ENCODE results near the gene PLB1.

Gene PLB1

GRCh38 chr2:28583899-28584553 lies 88.2 kb downstream of the PLB1 start:
- FAIRE-seq (no peak), DNase-seq (ENCODE audit: insufficient read length, low spot score) (no peak)

DNA sequence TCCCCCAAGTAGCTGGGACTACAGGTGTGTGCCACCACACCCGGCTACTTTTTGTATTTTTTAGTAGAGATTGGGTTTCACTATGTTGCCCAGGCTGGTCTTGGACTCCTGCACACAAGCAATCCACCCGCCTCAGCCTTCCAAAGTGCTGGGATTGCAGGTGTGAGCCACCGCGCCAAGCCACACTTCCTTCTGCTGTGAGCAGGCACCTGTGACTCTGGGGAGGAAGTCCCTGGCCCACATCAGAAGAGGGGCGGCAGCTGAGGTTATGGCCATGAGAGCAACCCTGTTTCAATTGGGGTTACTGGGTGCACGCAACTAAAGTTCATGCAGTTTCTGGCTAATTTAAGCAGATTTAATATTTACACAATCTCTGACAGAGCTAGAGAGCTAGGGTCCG lies 91.0 kb downstream of the PLB1 start:
- no peak for DNase-seq (ENCODE audit: insufficient read length, low spot score)
- no peak for FAIRE-seq

DNA sequence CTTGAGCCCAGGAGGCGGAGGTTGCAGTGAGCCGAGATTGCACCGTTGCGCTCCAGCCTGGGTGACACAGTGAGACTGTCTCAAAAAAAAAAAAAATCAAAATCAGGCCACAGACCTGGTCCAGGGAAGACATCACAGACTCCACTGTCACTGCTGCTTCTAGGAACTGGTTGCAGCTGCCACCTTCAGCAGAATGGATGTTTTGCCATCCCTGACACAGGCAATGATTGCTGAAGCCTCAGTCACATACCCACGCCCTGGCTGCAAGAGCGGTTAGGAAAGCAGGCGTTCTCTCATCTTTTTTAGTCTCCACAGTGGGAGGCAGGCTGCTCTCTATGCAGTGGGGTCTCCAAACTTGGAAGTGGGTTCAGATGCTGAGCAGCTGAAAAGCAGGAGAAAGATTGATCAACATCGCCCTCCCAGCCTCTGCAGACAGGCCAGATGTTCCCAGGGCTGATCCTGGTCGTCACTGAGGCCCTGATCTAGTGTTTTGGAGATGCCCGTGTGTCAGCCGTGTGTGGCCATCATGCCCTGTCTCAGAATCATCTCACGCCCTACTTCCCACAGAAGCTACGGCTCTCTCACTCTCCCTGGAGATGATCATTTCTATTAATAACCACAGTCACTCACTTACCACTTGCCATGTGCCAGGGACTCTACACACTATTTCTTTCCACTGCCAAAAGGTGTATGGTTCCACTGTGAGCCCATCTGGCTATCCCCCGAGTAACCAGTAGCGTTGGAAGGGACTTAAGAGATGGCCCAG lies 91.8 kb downstream of the PLB1 start:
- no peak for DNase-seq (ENCODE audit: insufficient read length, low spot score)
- no peak for FAIRE-seq

- FAIRE-seq (no peak), DNase-seq (ENCODE audit: insufficient read length, low spot score) (no peak)
Measured at GRCh38 chr2:28588292-28588670, 92.4 kb downstream of the PLB1 start.

DNA sequence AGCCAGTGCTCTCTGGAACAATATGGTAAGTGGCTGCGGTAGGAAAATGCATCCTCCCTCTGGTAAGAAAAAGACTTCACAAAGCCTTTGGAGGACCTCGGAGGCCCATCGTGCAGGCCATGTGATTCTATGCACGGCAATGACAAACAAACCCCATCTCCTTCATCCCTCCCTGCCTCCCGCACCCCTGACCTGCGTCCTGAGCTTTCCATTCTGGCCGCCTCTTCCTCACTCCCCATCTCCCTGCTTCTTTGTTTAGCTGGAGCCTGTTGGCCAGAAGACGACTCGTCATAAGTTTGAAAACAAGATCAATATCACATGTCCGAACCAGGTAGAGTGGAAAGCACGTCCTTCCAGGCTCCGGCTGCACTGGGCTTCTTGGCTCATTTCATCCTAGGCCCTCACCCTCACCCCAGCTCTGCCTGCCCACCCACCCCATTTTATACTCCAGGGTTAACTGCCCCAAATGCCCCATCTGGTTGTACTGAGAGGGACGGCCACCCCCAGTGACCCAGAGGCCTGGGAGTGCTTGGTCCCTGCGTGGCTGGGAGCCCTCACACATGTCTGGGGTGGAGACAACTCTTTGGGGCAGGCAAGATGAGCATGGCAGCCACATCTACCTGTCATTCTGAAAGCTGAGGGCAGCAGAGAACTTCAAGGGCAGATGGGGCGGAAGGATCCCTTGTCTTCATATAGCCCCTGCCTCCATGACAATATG lies 94.0 kb downstream of the PLB1 start:
- DNase-seq (ENCODE audit: insufficient read length, low spot score) = no peak
- no peak for FAIRE-seq

DNA sequence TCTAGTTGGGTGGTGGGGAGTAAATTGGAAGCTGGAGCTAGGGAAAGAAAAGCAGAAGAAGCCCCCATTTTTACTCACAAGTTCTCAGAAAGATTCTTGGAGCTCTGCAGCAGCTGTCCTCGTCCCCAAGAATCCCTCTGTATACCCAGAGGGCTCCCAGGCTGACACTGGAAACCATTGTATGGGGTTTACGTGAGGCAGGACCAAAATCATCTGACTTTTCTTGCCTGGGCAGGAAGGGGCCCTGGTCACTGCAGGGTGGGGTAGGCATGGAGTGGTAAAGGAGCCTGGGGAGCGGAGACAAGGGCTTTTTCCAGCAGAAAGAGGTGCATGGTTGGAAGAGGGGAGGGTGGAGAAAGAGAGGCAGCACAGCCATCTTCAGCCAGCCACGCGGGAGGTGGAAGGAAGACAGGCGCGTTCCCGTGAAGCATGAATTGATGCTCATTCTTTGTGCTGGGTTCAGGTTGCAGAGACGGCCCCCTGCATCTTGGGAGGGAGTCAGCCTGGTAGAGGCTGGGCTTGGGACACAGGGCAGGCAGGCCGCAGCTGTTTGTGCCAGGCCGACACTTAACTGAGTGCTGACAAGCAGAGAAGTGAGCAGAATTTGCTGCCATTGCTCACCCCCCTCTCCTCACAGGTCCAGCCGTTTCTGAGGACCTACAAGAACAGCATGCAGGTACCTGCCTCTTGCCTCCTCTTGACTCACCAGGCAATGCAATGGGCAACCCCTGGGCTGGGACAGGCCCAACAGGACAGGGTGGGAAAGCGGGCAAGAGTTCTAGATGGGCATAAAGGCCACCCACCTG lies 94.8 kb downstream of the PLB1 start:
- FAIRE-seq = no peak
- DNase-seq (ENCODE audit: insufficient read length, low spot score) = no peak

DNA sequence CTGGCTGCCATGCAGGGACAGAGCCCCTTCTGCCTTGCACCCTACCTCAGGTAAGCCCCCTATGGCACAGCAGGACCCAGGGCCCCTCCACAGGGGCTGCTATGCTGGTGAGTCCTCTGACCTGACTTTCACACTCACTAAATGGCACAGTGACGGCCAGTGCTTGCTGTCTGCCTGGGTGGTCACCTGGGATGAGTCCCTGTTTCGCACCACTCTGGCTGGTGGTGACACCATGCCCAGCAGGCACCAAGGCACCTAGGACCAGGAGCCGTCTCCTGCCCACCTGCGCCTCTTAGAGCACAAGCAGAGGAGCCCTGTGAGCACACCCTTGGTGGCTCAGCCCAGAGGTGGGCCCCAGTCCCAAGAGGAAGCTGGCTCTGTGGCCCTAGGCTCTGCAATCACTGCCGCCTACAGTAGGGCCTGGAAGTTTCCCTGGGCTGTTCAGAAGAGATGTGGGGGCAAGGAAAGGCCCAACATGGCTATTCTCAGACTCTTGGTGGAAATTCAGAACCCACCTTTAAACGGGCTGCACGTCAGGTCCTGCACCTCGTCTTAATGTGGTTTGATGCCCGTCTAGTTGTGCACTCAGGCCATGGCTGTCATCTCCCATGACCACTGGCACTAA lies 96.0 kb downstream of the PLB1 start:
- no peak for DNase-seq (ENCODE audit: insufficient read length, low spot score)
- FAIRE-seq = no peak

DNA sequence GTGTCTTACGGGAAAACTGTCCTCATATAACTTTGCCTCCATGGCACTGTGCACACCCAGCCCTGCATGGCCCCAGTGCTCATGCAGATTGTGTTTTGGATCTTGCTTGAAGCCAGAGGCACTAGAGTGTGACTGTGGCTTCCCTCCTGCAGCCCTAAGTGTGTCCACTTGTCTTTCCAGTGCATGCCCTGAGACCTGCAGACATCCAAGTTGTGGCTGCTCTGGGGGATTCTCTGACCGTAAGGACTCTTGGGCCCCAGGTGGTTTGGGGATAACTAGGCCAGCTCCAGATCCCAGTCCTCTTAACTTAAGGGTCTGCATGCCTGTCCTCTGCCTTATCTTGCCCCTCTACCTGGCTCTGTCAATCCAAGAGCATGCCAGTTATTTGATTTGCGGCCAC lies 96.6 kb downstream of the PLB1 start:
- no peak for FAIRE-seq
- DNase-seq (ENCODE audit: insufficient read length, low spot score) = no peak

- DNase-seq (ENCODE audit: insufficient read length, low spot score) (no peak), FAIRE-seq (no peak)
Measured at GRCh38 chr2:28593160-28593755, 97.4 kb downstream of the PLB1 start.

- DNase-seq (ENCODE audit: insufficient read length, low spot score) (no peak), FAIRE-seq (no peak)
Measured at GRCh38 chr2:28594000-28594331, 98.1 kb downstream of the PLB1 start.

GRCh38 chr2:28594332-28595108 lies 98.7 kb downstream of the PLB1 start:
- FAIRE-seq = peak; percentile 93
- peak; percentile 78 for DNase-seq (ENCODE audit: insufficient read length, low spot score)

- FAIRE-seq = no peak
- no peak for DNase-seq (ENCODE audit: insufficient read length, low spot score)
Measured at GRCh38 chr2:28595323-28595722, 99.5 kb downstream of the PLB1 start.

GRCh38 chr2:28598484-28598883 lies 102.6 kb downstream of the PLB1 start:
- FAIRE-seq (no peak), DNase-seq (ENCODE audit: insufficient read length, low spot score) (no peak)

GRCh38 chr2:28600181-28600580 lies 104.3 kb downstream of the PLB1 start:
- FAIRE-seq = no peak

GRCh38 chr2:28601616-28602015 lies 105.8 kb downstream of the PLB1 start:
- no peak for FAIRE-seq
- DNase-seq (ENCODE audit: insufficient read length, low spot score) = no peak

More at GRCh38 chr2:28600181-28600580, 104.3 kb downstream of the PLB1 start:
- no peak for DNase-seq (ENCODE audit: insufficient read length, low spot score)

DNA sequence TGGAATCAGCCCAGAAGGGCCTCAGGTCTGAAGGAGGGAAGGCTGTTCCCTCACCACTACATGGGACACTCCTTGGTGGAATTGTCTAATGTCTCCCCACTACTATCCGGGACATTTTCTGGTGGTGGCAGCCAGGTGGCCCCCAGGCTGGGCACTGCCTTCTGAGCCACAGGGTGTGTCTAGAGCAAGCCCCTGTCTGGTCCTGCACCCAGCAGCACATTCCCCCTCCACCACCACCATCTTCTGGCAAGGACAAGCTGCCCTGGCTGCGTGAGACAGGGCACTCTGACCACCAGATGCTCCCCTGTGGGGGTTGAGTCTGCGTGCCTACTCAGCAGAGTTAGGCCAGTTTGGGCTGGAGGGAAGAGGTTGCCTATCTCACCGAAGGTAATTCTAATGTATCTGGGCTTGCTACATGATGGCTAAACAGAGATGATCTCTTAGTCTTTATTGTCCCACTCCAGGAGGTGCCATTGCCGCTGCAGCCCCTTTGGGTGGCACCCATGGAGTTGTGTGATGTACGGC lies 106.3 kb downstream of the PLB1 start:
- DNase-seq (ENCODE audit: insufficient read length, low spot score) = no peak
- FAIRE-seq = no peak

GRCh38 chr2:28602751-28603639 lies 107.1 kb downstream of the PLB1 start:
- FAIRE-seq (no peak), DNase-seq (ENCODE audit: insufficient read length, low spot score) (no peak)

GRCh38 chr2:28603821-28604220 lies 108.0 kb downstream of the PLB1 start:
- DNase-seq (ENCODE audit: insufficient read length, low spot score) = no peak
- FAIRE-seq = no peak
